Natural killer cell (primary cell): ENCODE measurements around the gene SEC24D. TPM values are rescaled to one million over a fixed set of nuclear protein-coding genes. Genes with fewer than 3 reads are reported as not detected.

Experiments used
- ATAC-seq, 3 donors: fragments of 150-1000 bp in 2 of 3; fragments of 200-7000 bp in 1 of 3; cut with Tn5 transposase; 1 replicate in 1 of 3; 2 replicates in 2 of 3; pipeline ENCODE4 v1.10.0; 2021; ENCODE audit warnings: mild to moderate bottlenecking in 2 of 3, moderate library complexity in 2 of 3
- DNase-seq, 2 donors: peaks; one replicate each; pipeline versions ENCODE4 v3.0.0 to v3.0.0-alpha.2; 2013 to 2021; ENCODE audit warnings: mixed read lengths in 1 of 2
- H3K27ac ChIP-seq: one replicate; pipeline ENCODE4 v1.5.1; 2013; ENCODE audit warnings: mild to moderate bottlenecking, low read length
- H3K27me3 ChIP-seq: one replicate; pipeline ENCODE4 v1.6.1; 2013; ENCODE audit warnings: low read length; ENCODE audit not compliant: control insufficient read depth, insufficient read depth
- H3K36me3 ChIP-seq: one replicate; pipeline ENCODE4 v1.6.1; 2013; ENCODE audit warnings: low read length; ENCODE audit not compliant: control insufficient read depth, insufficient read depth
- H3K4me1 ChIP-seq: one replicate; pipeline ENCODE4 v1.6.1; 2013; ENCODE audit warnings: low read length; ENCODE audit not compliant: control insufficient read depth, insufficient read depth
- H3K4me3 ChIP-seq: one replicate; pipeline ENCODE4 v1.5.1; 2013; ENCODE audit warnings: low read length
- H3K9me3 ChIP-seq: one replicate; pipeline ENCODE4 v1.6.1; 2013; ENCODE audit warnings: low read length; ENCODE audit not compliant: control insufficient read depth, insufficient read depth
- H3K27ac Mint-ChIP-seq, 2 donors: one replicate each; pipeline ENCODE4 v1.8.0; 2022; ENCODE audit warnings: mild to moderate bottlenecking in 2 of 2, mixed read lengths in 2 of 2, moderate library complexity in 1 of 2
- H3K27me3 Mint-ChIP-seq, 2 donors: one replicate each; pipeline ENCODE4 v1.8.0; 2022; ENCODE audit warnings: low read depth in 2 of 2, mixed read lengths in 2 of 2
- H3K36me3 Mint-ChIP-seq: one replicate; pipeline ENCODE4 v1.8.0; 2022; ENCODE audit warnings: mixed read lengths
- H3K4me1 Mint-ChIP-seq, 2 donors: one replicate each; pipeline ENCODE4 v1.8.0; 2022; ENCODE audit warnings: mixed read lengths in 2 of 2
- H3K4me3 Mint-ChIP-seq: one replicate; pipeline ENCODE4 v1.8.0; 2022; ENCODE audit warnings: mild to moderate bottlenecking, moderate library complexity, mixed read lengths
- H3K9me3 Mint-ChIP-seq, 2 donors: one replicate each; pipeline ENCODE4 v1.8.0; 2022; ENCODE audit warnings: mixed read lengths in 2 of 2
- CTCF ChIP-seq: fragments of 200-600 bp; IDR thresholded peaks from one replicate; pipeline ENCODE4 v1.8.0; 2022; ENCODE audit warnings: antibody characterized with exemption
- WGBS: methylation state at CpG from one replicate; pipeline ENCODE4 v1.1.7; 2013; ENCODE audit warnings: missing lambda C conversion rate; ENCODE audit not compliant: insufficient coverage; 5-methylcytosine and 5-hydroxymethylcytosine counted together
- intact Hi-C: fragments of 100-400 bp; cut with micrococcal nuclease; formaldehyde crosslinking; loops from one replicate; pipeline ENCODE4 v1.14.2; 2022
- total RNA-seq, 4 donors: library from RNA; stranded (reverse); fragments of 120-200 nt in 1 of 4; gene quantifications; one replicate each; pipeline versions ENCODE4 v1.2.3 to v1.2.4, GENCODE V29; 2013 to 2022

Gene SEC24D
- total RNA-seq, 3 donors from 2014 or later (not counting 1 experiment from before 2014, with no cell fraction given): 32.7 to 50.2 (median 35.2) TPM

GRCh38 chr4:118776157-118776954 lies 59.6 kb downstream of the SEC24D start:
- ATAC-seq: peak in 1 of 3 donors; percentile 39
- Mint-ChIP-seq H3K9me3 (no peaks in the 10 kb centered on the region), H3K27me3 (no peaks in the 10 kb centered on the region), H3K4me3 (no peak overlapping the region), H3K27ac (no peak overlapping the region), H3K36me3 (no peaks in the 10 kb centered on the region), H3K4me1 (no peaks in the 10 kb centered on the region)
- no peak for TF ChIP-seq CTCF
- no peak overlapping the region for H3K4me3 ChIP-seq
- no peaks in the 10 kb centered on the region for H3K4me1 ChIP-seq
- H3K27ac ChIP-seq: no peak overlapping the region
- H3K36me3 ChIP-seq: no peaks in the 10 kb centered on the region
- intact Hi-C loops: no loop called here
- DNase-seq: no peak
- no peaks in the 10 kb centered on the region for H3K9me3 ChIP-seq
- H3K27me3 ChIP-seq: no peaks in the 10 kb centered on the region
- WGBS: no CpG with 5 or more reads among the region's 1 CpG

- H3K4me1 ChIP-seq: no peaks in the 10 kb centered on the region
- TF ChIP-seq CTCF: no peak
- DNase-seq (no peak), ATAC-seq (no peak)
- H3K36me3 ChIP-seq: no peaks in the 10 kb centered on the region
- Mint-ChIP-seq H3K4me3 (no peak overlapping the region), H3K27ac (no peak overlapping the region), H3K9me3 (no peaks in the 10 kb centered on the region), H3K4me1 (no peaks in the 10 kb centered on the region), H3K27me3 (no peaks in the 10 kb centered on the region), H3K36me3 (no peaks in the 10 kb centered on the region)
- intact Hi-C loops: no loop called here
- H3K27ac ChIP-seq: no peak overlapping the region
- no peaks in the 10 kb centered on the region for H3K27me3 ChIP-seq
- WGBS: 100% methylated on average over 1 of the region's 2 CpGs
- no peak overlapping the region for H3K4me3 ChIP-seq
- no peaks in the 10 kb centered on the region for H3K9me3 ChIP-seq
These were observed 60.5 kb downstream of the SEC24D start for GRCh38 chr4:118775405-118775804.

GRCh38 chr4:118774989-118775388 lies 60.9 kb downstream of the SEC24D start:
- no peak for TF ChIP-seq CTCF
- no peak overlapping the region for H3K27ac Mint-ChIP-seq
- Histone ChIP-seq H3K27me3 (no peaks in the 10 kb centered on the region), H3K4me1 (no peaks in the 10 kb centered on the region), H3K36me3 (no peaks in the 10 kb centered on the region), H3K9me3 (no peaks in the 10 kb centered on the region), H3K4me3 (no peak overlapping the region), H3K27ac (no peak overlapping the region)
- H3K27me3 Mint-ChIP-seq: no peaks in the 10 kb centered on the region
- H3K36me3 Mint-ChIP-seq: no peaks in the 10 kb centered on the region
- H3K9me3 Mint-ChIP-seq: no peaks in the 10 kb centered on the region
- intact Hi-C loops: no loop called here
- WGBS: 88% methylated on average over 2 of the region's 3 CpGs
- no peak overlapping the region for H3K4me3 Mint-ChIP-seq
- no peaks in the 10 kb centered on the region for H3K4me1 Mint-ChIP-seq
- no peak for DNase-seq
- ATAC-seq: no peak

GRCh38 chr4:118774321-118774720 lies 61.6 kb downstream of the SEC24D start:
- ATAC-seq (no peak), DNase-seq (no peak)
- Histone ChIP-seq H3K36me3 (no peaks in the 10 kb centered on the region), H3K27ac (no peak overlapping the region), H3K9me3 (no peaks in the 10 kb centered on the region), H3K27me3 (no peaks in the 10 kb centered on the region), H3K4me3 (no peak overlapping the region), H3K4me1 (no peaks in the 10 kb centered on the region)
- 94% methylated on average over 1 of the region's 1 CpG for WGBS
- no peak for TF ChIP-seq CTCF
- H3K9me3 Mint-ChIP-seq: no peaks in the 10 kb centered on the region
- intact Hi-C loops: no loop called here
- H3K4me3 Mint-ChIP-seq: no peak overlapping the region
- H3K4me1 Mint-ChIP-seq: no peaks in the 10 kb centered on the region
- H3K36me3 Mint-ChIP-seq: no peaks in the 10 kb centered on the region
- H3K27ac Mint-ChIP-seq: no peak overlapping the region
- no peaks in the 10 kb centered on the region for H3K27me3 Mint-ChIP-seq
